WTC11 (cell line): Measurements from ENCODE around the gene ABR.

ENCODE experiments used
- CTCF ChIP-seq: fragments of 200-600 bp; IDR thresholded peaks from 2 replicates; pipeline ENCODE4 v1.8.0; 2022; ENCODE audit warnings: antibody characterized with exemption
- IRF1 ChIP-seq: sonication (generic); formaldehyde crosslinking; IDR thresholded peaks from 2 replicates; pipeline ENCODE4 v1.8.0; 2023; ENCODE audit warnings: missing genetic modification reagents
- MAX ChIP-seq: sonication (generic); formaldehyde crosslinking; IDR thresholded peaks from 2 replicates; pipeline ENCODE4 v1.8.0; 2022; ENCODE audit warnings: mild to moderate bottlenecking, missing genetic modification reagents

GRCh38 chr17:1227365-1227764 lies 47.6 kb upstream of the ABR start:
- TF ChIP-seq CTCF: no peak
- TF ChIP-seq IRF1 (CRISPR knock-in tag): no peak
- TF ChIP-seq MAX (CRISPR knock-in tag): no peak
